GM19324 (cell line): ENCODE measurements around the gene TSC22D4.
"Not testable (repeated sequence)": the region's sequence is repeated elsewhere in the genome, so short reads cannot be mapped to it uniquely, and the experiment has no call there.

Experiments
- ATAC-seq: cut with Tn5 transposase; IDR thresholded peaks from one replicate; pipeline ENCODE4 v1.9.1; 2021; ENCODE audit warnings: mild to moderate bottlenecking, moderate library complexity; ENCODE audit not compliant: unreplicated experiment, low FRiP score

Gene TSC22D4

GRCh38 chr7:100476101-100476780, 2.8 kb downstream of the TSC22D4 start:
- ATAC-seq, result no peak

DNA sequence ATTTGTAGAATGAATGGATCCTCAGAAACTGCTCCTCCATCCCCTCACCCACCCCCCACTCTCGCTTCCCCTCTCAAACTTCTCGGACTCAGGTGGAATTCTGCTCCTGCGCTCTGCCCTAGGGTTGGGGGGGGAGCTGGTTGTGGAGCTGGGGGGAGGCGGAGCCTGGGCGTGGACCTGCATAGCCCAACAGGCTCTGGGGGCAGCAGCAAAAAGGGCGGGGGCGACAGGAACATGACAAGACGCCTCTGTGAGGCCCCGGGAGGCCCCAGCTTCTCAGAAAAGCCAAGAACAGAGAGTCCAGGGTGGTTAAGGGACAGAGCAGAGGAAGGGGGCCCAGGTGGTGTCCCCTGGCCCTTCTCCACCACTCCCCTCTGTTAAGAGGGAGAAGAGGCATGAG, 3.5 kb downstream of the TSC22D4 start:
- no peak for ATAC-seq

- ATAC-seq, result no peak
Observed at GRCh38 chr7:100472854-100473499, 6.0 kb downstream of the TSC22D4 start.

DNA sequence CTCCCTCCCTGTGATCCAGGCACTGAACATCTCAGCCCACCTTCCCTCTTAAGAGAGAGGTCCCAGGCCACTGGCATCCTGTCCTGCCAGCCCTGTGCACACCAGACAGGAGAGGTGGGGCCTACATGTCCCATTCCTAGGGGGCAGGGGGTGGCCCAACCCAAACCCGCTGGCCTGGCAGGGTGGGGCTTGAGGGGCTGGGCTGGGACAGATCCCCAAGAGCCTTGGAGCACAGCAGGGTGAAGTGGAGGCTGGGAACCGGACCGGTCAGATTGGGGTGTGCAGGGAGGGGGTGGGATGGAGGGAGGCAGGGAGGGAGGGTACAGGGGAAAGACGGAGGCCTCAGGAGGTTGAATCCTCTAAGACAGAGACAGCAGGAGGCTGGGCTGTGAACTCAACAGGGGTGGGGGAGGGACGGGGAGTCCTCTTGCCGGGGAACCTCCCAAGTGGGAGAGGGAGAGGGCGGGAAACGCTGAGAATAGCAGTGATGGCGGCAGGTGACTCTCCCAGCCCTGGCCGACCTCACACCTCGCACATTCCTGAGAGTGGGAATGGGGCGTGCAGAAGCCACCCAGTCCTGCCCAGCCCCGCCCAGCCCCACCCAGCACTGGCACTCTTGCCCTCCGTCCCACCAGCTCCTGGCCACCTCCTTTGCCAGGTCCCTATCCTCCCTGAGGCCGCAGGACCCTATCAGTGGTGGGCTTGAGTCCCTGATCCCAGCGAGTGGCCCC, 6.7 kb downstream of the TSC22D4 start:
- ATAC-seq, result no peak

DNA sequence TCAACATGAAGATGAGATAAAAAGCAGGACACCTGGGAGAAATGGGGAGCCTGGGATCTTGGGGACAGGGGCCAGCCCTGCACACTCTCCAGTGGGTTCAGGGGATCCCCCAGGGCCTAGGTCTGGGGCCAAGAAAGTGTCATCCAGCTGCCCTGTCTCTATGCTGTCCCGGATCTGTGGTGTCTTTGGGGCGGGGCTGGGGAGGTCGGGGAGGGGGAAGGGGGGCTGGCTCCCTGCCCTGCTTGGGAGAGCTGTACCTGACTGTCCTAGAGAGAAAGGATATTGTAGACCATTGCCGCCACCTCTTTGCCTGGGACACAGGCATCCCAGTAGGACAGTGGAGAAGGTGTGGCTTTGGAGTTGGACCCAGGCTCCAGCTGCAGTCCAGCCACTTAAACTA, 8.0 kb downstream of the TSC22D4 start:
- ATAC-seq, result no peak

GRCh38 chr7:100469227-100470044, 9.6 kb downstream of the TSC22D4 start:
- ATAC-seq, result peak; percentile 50

DNA sequence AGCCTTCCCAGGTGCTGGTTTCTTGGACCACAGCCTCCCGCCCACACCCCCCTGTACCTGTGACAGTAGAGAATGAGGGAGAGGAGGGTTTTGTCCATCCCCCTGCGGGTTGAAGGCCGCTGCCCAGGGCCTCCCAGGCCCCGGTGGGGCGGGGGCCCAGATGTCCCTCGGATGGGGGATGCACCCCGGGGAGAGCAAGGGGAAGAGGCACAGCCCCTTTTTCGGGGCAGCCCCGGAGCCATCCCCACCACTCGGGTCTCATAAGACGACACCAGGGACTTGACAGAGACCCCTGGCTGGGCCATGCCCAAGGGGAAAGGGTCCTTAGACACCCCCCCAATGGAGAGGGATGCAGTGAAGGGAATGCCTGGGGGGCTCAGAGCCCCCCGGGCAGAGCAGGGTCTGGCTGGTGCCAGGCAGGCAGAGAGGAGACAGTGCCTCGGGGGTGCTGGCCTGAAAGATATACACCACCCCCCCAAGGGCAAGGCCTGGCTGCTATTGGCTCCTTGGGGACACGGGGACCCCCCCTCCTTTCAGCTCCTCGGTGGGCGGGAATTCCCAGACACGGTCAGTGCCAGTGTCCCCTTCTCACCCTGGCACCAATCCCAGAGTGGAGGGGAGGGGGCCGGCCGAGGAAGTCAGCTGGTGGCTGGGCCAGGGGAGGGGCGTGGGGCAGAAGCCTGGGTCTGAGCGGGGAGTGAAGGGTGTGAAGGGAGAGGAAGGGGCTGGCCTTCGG, 11.2 kb downstream of the TSC22D4 start:
- ATAC-seq, result no peak

DNA sequence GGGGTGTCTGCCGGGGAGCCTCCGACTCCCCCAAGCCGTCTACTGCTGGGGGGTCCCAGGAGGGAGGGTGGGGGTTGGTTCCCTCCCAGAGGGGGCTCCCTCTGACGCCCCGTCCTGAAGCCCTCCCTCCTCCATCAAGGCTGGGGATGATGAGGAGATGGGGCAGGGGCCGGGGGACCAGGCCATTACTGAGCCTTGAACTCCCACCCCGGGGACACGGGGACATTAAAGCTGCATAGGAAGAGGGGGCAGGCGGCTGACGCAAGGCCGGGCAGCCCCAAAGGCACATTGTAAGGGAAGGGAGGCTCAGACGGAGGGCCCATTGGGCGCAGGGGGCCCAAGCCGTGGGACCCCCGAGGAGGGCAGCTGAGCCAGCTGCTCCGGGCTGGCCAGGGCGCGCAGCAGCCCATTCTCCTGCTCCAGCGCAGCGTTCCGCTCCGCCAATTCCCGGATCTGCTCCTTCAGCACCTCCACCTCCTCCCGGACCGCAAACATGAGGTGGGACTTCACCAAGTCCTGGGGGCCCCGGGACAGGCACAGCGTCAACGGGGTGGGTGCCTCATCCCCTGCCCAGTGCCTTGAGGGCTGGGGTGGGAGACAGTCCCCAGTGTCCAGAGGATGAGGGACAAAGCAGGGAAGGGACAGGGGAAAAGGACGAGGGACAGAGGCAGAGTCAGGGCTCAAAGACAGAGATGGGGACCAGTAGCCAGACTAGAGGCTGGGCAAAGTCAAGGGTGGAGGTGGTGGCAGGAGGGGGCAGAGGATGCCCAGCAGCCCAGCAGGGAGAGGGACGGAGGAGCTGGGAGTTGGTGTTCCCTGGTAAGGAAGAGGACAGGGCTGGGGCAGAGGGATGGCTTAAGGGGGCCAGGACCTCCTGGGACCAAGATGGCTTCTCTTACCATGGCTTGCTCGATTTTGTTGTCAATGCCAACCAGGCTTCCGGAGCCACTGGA, 12.1 kb downstream of the TSC22D4 start:
- ATAC-seq, result no peak

DNA sequence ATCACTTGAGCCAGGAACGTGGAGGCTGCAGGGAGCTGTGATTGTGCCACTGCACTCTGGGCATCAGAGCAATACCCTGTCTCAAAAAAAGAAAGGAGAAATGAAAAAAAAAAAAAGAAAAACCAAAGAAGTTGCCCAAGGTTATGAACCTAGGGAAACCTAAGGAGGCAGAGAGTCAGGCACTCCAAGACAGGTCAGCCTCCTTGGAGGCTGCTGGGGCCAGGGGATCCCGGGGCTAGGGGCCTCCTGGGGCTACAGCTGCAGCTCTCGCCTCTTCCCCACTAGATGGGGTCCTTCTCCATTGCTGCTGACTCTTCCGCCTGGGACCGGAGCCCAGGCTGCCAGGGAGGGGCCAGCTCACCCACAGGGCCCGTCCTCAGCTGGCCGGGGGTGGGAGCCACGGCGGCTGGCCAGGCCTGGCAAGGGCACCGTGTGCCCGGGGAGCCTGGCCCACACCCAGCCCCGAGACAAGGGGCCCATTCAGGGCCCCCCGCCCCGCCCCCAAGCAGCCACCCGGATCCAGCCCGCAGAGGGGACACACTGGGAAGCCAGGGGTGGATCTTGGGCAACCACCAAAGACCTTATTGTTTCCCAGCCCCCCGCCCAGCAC, 13.2 kb downstream of the TSC22D4 start:
- no peak for ATAC-seq

DNA sequence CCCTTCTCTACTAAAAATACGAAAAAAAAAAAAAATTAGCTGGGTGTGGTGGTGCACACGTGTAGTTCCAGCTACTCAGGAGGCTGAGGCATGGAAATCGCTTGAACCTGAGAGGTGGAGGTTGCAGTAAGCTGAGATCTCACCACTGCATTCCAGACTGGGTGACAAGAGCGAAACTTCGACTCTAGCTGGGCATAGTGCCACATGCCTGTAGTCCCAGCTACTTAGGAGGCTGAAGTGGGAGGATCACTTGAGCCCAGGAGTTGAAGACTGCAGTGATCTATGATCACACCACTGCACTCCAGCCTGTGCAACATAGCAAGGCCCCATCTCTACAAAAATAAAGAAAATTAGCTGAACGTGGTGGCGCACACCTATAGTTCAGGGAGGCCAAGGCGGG, 13.7 kb downstream of the TSC22D4 start:
- no peak for ATAC-seq

DNA sequence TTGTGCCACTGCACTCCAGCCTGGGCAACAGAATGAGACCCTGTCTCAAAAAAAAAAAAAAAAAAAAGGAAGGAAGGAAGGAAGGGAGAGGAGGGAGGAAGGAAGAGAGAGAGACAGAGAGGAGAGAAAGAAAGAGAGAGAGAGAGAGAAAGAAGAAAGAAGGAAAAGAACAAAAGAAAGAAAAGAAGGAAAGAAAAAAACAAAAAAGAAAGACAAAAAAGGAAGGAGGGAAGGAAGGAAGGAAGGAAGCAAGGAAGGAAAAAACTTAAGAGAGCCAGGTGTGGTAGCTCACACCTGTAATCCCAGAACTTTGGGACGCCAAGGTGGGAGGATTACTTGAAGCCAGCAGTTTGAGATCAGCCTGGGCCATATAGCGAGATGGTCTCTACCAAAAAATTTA, 14.2 kb downstream of the TSC22D4 start:
- no peak for ATAC-seq

- ATAC-seq, result no peak
Observed at GRCh38 chr7:100464210-100464660, 14.8 kb downstream of the TSC22D4 start, which contains the start of gene SPACDR. SPACDR (minus strand) TSS chr7:100464260; CDS start chr7:100464025, 235 bp downstream.

DNA sequence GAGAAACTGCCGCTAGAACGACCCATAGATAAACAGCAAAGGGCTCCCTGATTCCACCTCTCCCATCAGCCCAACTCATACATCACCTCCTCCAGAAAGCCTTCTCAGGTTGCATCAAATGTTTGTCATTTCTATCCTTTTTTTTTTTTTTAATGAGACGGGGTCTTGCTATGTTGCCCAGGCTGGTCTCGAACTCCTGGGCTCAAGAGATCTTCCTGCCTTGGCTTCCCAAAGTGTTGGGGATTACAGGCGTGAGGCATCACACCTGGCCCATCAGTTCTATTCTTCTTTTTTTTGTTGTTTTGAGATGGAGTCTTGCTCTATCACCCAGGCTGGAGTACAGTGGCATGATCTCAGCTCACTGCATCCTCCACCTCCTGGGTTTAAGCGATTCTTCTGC, 22.0 kb downstream of the TSC22D4 start:
- ATAC-seq, result no peak

- no peak for ATAC-seq
Observed at GRCh38 chr7:100456562-100456961, 22.5 kb downstream of the TSC22D4 start.

- ATAC-seq, result no peak
Observed at GRCh38 chr7:100455206-100455605, 23.8 kb downstream of the TSC22D4 start.

- ATAC-seq, result not testable (repeated sequence)
Observed at GRCh38 chr7:100453854-100454253, 25.2 kb downstream of the TSC22D4 start.

DNA sequence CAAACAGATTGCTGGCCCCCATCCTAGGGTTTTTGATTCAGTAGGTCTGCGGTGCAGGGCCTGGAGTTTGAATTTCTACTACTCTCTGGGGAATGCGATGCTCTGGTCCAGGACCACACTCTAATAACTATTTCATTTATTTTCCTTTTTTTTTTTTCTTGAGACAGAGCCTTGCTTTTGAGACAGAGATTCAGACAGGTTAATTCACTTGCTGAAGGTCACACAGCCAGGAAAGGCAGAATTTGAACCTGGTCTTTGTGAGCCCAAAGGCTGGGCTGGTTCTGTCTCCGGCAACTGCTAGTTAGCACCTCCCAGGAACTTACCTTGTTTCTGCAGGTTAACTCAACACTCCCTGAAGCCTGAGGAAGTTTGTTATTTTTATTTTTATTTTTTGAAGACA, 26.5 kb downstream of the TSC22D4 start:
- no peak for ATAC-seq

- no peak for ATAC-seq
Observed at GRCh38 chr7:100449190-100449795, 29.7 kb downstream of the TSC22D4 start.
